Measurements from ENCODE around the gene SLC38A3.
"Not testable (repeated sequence)": the region's sequence is repeated elsewhere in the genome, so short reads cannot be mapped to it uniquely, and the experiment has no call there.

Gene SLC38A3

DNA sequence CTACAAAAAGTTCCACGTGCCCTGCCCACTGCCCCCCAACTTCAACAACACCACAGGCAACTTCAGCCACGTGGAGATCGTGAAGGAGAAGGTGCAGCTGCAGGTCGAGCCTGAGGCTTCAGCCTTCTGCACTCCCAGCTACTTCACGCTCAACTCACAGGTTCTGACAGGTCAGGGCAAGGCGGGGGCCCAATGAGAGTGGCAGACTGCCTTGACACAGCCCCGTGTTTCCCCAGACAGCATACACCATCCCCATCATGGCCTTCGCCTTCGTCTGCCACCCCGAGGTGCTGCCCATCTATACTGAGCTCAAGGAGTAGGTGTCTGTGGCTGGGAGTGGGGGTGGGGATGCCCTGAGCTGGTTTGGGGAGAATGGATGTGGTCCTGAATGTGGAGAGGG, 12.6 kb downstream of the SLC38A3 start:
- Mint-ChIP-seq H3K36me3 (ENCODE audit: low read depth) (no peaks in the 10 kb centered on the region), H3K27ac (no peak overlapping the region), H3K27me3 (ENCODE audit: low read depth) (no peaks in the 10 kb centered on the region), H3K4me3 (no peak overlapping the region), H3K4me1 (ENCODE audit: low read depth) (no peaks in the 10 kb centered on the region), H3K9me3 (no peaks in the 10 kb centered on the region)
- DNase-seq (ENCODE audit: low spot score), result no peak

DNA sequence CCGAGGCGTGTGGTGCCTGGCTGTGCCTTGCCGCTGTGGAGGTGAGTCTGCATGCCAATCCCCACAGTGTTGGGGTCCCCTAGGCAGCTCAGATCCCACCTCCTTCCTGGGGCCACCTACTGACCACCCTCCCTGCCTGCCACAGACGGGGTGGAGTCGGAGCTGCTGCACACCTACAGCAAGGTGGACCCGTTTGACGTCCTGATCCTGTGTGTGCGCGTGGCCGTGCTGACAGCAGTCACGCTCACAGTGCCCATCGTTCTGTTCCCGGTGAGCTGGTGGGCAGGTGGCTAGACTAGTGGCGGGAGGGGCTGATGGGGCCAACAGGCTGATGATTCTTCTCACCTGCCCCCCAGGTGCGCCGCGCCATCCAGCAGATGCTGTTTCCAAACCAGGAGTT, 13.4 kb downstream of the SLC38A3 start:
- Mint-ChIP-seq H3K4me3 (no peak overlapping the region), H3K36me3 (ENCODE audit: low read depth) (no peaks in the 10 kb centered on the region), H3K9me3 (no peaks in the 10 kb centered on the region), H3K27ac (no peak overlapping the region), H3K4me1 (ENCODE audit: low read depth) (no peaks in the 10 kb centered on the region), H3K27me3 (ENCODE audit: low read depth) (no peaks in the 10 kb centered on the region)
- no peak for DNase-seq (ENCODE audit: low spot score)

DNA sequence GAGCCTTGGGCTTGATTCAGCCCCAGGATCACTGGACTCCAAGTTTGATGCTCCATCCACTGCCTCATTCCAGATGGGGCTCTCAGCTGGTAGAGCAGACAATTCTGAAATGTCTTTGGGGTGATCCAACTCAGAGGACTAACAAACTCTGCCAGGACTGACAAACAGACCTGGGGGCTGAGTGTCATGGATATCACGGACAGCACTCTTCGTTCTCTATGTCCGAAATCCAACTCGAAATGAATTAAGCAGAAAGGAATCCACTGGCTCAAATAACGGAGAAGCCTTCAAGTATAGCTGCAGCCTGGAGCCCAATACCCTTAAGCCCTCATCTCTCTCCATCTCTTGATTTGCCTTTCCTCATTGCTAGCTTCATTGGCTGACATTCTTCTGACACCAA, 14.2 kb downstream of the SLC38A3 start:
- peaks cover 4% of the 10 kb centered on the region for H3K27me3 Mint-ChIP-seq (ENCODE audit: low read depth)
- DNase-seq (ENCODE audit: low spot score), result no peak
- H3K36me3 Mint-ChIP-seq (ENCODE audit: low read depth), result no peaks in the 10 kb centered on the region
- no peaks in the 10 kb centered on the region for H3K9me3 Mint-ChIP-seq
- no peak overlapping the region for H3K27ac Mint-ChIP-seq
- H3K4me3 Mint-ChIP-seq, result no peak overlapping the region
- no peaks in the 10 kb centered on the region for H3K4me1 Mint-ChIP-seq (ENCODE audit: low read depth)

DNA sequence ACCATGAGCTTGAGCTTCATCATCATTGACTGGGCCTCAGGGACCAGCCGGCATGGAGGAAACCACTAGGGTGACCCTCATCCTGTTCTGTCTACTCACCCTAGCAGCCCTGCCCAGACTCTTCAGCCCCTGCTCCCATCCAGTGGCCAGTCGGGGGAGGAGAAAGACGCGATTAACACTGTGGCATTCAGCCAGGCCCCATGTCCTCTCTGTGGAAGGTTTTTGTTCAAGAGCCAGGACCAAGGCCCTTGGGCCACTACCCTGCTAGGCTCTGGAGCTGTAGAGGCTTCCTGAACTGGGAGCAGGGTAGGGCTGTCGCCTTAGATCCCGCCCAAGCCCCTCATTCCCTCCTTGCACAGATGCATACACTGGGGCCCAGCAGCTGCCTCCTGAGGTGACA, 15.0 kb downstream of the SLC38A3 start:
- H3K4me1 Mint-ChIP-seq (ENCODE audit: low read depth), result no peaks in the 10 kb centered on the region
- DNase-seq (ENCODE audit: low spot score), result no peak
- no peak overlapping the region for H3K27ac Mint-ChIP-seq
- H3K9me3 Mint-ChIP-seq, result no peaks in the 10 kb centered on the region
- H3K27me3 Mint-ChIP-seq (ENCODE audit: low read depth), result peaks cover 8% of the 10 kb centered on the region
- no peaks in the 10 kb centered on the region for H3K36me3 Mint-ChIP-seq (ENCODE audit: low read depth)
- no peak overlapping the region for H3K4me3 Mint-ChIP-seq

DNA sequence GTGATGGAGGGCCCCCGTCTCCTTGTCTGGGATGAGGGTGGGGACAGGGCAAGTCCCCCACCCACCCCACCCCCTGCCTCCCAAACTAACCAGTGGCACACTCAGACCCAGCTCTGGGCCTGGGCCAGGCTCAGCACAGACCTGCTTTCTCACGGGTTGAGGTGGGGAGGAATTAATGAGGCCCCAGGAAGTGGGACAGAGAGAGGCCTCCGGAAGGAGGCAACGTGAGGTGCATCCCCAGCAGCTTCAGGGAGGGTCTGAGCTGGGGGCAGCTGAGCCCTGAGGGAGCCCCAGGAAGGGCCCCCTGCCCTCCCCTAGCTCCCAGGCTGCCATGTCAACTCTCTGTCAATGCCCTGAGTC, 16.0 kb downstream of the SLC38A3 start:
- Mint-ChIP-seq H3K27me3 (ENCODE audit: low read depth) (peaks cover 13% of the 10 kb centered on the region), H3K4me3 (no peak overlapping the region), H3K27ac (no peak overlapping the region), H3K36me3 (ENCODE audit: low read depth) (no peaks in the 10 kb centered on the region), H3K9me3 (no peaks in the 10 kb centered on the region), H3K4me1 (ENCODE audit: low read depth) (peaks cover 6% of the 10 kb centered on the region)
- DNase-seq (ENCODE audit: low spot score), result no peak

DNA sequence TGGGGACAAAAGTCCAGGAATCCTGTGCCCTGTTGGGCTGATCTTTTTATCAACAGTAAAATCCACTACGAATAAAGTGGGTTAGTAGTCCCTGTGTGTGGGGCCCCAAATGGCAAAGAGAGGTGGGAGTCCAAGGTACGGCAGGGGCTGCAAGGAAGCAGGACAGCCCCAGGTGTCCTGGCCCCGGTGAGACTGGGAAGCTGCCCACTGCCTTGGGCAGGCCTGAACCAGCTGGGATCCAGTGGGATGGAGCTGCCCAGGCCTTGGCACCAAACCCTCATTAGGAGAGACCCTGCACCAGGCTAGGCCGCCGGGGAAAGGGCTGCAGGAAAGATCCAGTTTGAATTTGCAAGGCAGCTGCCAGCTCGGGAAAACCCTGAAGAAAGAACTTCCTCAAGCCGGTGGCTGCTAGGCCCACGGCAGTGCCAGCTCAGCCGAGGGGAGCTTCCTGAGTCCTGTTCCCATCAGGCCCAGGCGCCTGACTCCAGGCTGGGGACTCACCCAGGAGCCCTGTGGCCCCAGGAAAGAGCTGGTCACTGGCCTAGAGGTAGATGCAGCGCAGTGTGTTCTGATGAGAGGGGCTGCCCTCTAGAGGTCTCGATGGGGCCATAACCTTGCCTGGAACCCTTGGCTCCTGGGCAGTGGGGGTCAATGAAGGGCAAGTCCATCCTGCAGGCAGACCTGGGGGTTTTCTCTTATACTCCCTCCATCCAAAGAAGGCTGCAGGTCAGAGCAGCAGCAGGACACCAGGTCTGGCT, 16.5 kb downstream of the SLC38A3 start:
- no peak overlapping the region for H3K4me3 Mint-ChIP-seq
- H3K27ac Mint-ChIP-seq, result no peak overlapping the region
- no peaks in the 10 kb centered on the region for H3K9me3 Mint-ChIP-seq
- no peak for DNase-seq (ENCODE audit: low spot score)
- H3K36me3 Mint-ChIP-seq (ENCODE audit: low read depth), result no peaks in the 10 kb centered on the region
- peaks cover 13% of the 10 kb centered on the region for H3K27me3 Mint-ChIP-seq (ENCODE audit: low read depth)
- H3K4me1 Mint-ChIP-seq (ENCODE audit: low read depth), result peaks cover 9% of the 10 kb centered on the region

DNA sequence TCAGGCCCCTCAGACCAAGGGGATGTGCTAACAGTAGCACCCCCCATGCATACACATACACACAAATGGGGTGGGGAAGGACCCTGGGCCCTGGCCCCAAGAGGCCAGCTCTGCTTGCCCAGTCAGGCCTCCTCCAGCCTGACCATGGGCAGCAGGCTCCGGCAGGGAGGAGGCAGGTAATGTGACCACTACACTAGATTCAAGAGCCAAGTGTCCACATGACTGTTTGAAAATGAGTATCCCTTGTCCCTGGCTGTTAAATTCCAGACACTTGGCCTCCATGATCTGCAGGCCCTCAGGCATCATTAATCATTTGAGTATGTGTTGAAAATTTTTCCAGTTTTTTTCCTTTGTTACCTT, 17.1 kb downstream of the SLC38A3 start:
- Mint-ChIP-seq H3K9me3 (no peaks in the 10 kb centered on the region), H3K4me1 (ENCODE audit: low read depth) (peaks cover 13% of the 10 kb centered on the region), H3K27ac (no peak overlapping the region), H3K27me3 (ENCODE audit: low read depth) (peaks cover 13% of the 10 kb centered on the region), H3K4me3 (no peak overlapping the region), H3K36me3 (ENCODE audit: low read depth) (no peaks in the 10 kb centered on the region)
- DNase-seq (ENCODE audit: low spot score), result no peak

DNA sequence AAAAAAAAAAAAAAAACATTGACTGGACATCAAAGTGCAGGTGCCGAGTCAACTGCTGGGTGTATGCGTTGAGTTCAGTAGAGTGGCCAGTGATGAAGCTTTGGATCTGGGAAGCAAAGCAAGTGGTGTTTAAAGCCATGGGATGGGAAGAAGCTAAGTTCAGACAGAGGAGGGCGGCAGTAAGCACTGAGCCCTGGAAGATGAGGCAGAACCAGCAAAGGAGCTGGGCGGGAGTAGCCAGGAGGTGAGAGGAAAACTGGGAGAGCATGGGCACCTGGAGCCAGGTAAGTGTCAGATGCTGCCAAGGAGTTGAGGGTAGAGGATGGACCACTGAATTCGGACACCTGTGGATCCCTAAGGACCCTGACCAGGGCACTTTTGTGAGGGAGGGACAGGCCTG, 19.6 kb downstream of the SLC38A3 start:
- Mint-ChIP-seq H3K9me3 (no peaks in the 10 kb centered on the region), H3K36me3 (ENCODE audit: low read depth) (no peaks in the 10 kb centered on the region), H3K4me3 (no peak overlapping the region), H3K27ac (no peak overlapping the region), H3K4me1 (ENCODE audit: low read depth) (peaks cover 26% of the 10 kb centered on the region), H3K27me3 (ENCODE audit: low read depth) (peaks cover 13% of the 10 kb centered on the region)
- no peak for DNase-seq (ENCODE audit: low spot score)

DNA sequence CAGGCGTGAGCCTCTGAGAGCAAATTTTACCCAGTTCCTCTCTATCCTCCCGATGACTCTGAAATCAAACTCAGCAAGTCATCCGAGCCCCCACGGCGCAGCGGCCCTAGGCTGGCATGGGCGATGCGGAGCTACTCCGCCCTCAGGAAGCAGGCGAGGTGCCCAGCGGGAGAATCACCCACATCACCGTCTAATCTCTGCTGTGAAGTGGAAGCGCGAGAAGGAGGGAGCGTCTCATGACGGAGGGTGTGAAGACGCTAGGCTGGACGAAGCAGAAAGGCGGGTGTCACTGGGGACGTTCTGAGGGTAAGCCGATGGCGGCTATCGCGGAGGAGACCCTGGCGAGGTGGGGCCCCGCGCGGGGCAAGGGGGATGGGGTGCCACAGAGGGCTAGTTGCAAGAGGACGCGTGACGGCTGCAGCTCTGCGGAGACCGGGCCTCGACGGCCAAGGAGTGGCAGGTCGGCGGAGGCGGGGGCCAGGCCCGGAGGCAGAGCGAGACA, 21.9 kb downstream of the SLC38A3 start:
- Mint-ChIP-seq H3K4me3 (peak overlapping the region; percentile 96), H3K36me3 (ENCODE audit: low read depth) (no peaks in the 10 kb centered on the region), H3K27me3 (ENCODE audit: low read depth) (peaks cover 13% of the 10 kb centered on the region), H3K4me1 (ENCODE audit: low read depth) (peaks cover 26% of the 10 kb centered on the region), H3K9me3 (no peaks in the 10 kb centered on the region), H3K27ac (peak overlapping the region; percentile 93)
- peak; percentile 38 for DNase-seq (ENCODE audit: low spot score)

DNA sequence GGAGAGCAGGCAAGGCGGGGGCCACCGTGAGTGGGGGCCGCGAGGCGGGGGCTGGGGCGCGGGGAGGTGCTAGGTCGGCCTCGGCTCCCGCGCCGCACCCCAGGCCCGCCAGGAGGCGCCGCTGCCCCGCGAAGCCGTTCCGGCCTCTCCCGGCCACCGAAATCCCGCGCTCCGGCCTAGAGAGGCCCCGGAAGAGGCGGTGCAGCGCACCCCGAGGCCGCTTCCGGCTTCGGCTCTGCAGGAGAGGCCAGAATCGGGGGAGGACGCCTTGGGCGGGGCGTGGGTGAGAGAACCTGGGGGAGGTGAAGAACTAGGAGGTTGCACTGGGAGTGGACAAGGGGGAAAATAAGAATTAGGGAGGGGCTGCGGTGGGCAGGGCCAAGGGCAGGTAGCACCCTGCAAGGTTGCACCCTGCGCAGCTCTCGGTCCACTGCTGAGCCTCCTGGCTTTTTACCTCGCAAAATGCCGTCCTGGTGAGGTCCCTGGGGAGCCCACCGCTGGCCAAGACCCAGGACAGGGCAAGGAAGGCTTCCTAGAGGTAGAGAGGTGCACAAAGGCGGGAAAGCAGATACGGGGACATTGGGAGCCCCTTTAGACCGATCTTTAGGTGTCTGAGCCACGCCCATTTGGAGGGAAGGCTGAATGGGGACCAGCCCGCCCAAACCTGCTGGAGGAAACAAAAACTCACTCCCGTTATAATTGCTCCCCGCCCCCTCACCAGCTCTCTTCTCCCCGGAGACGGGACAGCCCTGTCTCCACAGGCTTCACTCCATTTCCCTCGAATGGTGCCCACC, 22.5 kb downstream of the SLC38A3 start:
- Mint-ChIP-seq H3K36me3 (ENCODE audit: low read depth) (no peaks in the 10 kb centered on the region), H3K27me3 (ENCODE audit: low read depth) (peaks cover 13% of the 10 kb centered on the region), H3K27ac (peak overlapping the region; percentile 93), H3K4me1 (ENCODE audit: low read depth) (peaks cover 26% of the 10 kb centered on the region), H3K4me3 (peak overlapping the region; percentile 96), H3K9me3 (no peaks in the 10 kb centered on the region)
- peak; percentile 93 for DNase-seq (ENCODE audit: low spot score)

DNA sequence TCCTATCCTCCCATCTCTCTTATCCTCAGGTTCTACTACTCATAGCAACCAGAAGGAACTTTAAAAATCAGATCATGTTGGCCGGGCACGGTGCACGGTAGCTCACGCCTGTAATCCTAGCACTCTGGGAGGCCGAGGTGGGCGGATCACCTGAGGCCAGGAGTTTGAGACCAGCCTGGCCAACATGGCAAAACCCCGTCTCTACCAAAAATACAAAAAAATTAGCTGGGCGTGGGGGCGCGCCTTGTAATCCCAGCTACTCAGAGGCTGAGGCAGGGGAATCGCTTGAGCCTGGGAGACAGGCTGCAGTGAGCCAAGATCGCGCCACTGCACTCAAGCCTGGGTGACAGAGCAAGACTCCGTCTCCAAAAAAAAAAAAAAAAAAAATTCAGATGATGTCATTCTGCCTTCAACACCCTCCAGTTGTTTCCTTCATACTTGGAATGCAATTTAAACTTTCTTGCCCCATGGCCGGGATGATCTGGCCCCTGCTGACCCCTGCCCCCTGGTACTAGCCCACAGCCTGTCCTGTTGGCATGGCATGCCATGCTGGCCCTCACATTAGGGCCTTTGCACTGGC, 23.2 kb downstream of the SLC38A3 start:
- Mint-ChIP-seq H3K4me3 (peak overlapping the region; percentile 92), H3K27ac (peak overlapping the region; percentile 93), H3K4me1 (ENCODE audit: low read depth) (peaks cover 26% of the 10 kb centered on the region), H3K27me3 (ENCODE audit: low read depth) (peaks cover 13% of the 10 kb centered on the region)
- not testable (repeated sequence) for H3K9me3 Mint-ChIP-seq; DNase-seq (ENCODE audit: low spot score); H3K36me3 Mint-ChIP-seq (ENCODE audit: low read depth)

DNA sequence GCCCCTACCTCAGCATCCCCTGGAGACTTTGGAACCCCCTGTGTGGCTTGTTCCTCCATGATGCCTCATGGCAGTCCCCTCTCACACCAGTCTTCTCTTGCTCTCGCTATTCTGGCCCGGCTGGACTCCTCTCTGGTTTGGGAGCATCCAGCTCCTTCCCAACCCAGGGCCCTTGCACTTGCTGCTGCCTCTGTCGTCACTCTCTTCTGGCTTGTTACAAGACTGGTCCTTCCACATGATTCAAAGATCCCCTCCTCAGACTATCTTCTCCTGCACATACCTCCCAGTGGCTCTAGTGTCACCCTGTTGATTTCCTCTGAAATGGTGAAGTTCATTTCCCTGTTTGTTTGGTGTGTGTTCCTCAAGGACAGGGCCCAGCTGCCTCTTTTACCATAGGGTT, 24.4 kb downstream of the SLC38A3 start:
- H3K4me3 Mint-ChIP-seq, result peak overlapping the region; percentile 46
- DNase-seq (ENCODE audit: low spot score), result no peak
- H3K4me1 Mint-ChIP-seq (ENCODE audit: low read depth), result peaks cover 30% of the 10 kb centered on the region
- H3K27ac Mint-ChIP-seq, result peak overlapping the region; percentile 73
- H3K9me3 Mint-ChIP-seq, result no peaks in the 10 kb centered on the region
- H3K27me3 Mint-ChIP-seq (ENCODE audit: low read depth), result peaks cover 9% of the 10 kb centered on the region
- peaks cover 3% of the 10 kb centered on the region for H3K36me3 Mint-ChIP-seq (ENCODE audit: low read depth)

DNA sequence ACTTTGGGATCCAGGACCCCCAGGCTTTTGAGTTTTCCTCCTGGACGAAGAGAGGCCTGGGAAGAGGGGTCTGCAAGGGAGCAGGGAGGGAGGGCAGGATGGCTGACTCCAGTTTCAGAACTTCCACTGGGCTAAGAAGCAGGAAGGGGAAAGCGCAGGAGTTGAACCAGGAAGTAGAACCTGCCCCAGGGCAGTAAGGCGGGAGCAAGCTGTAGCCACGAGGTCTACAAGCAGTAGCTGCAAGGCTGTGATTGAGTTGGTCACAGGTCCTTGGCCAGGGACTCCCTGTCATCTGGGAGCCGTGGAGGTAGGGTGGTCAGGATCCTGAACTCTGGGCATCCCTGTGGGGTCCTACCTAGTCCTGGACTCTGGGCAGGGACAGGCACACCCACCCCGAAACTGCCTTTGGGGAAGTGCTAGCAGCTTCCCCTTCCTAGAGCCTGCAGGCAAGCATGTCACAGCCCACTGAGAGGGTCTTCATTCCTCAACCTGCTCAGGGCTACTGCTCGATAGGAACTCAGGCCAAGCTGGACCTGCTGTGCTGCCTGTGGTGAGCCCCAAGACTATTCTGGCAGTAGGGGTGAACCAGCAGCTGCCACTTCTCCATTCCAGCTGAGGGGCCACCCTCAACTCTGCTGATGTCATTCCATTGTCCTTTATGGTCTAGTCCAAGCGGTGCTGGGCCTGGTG, 25.2 kb downstream of the SLC38A3 start:
- peaks cover 3% of the 10 kb centered on the region for H3K36me3 Mint-ChIP-seq (ENCODE audit: low read depth)
- H3K4me3 Mint-ChIP-seq, result no peak overlapping the region
- peaks cover 28% of the 10 kb centered on the region for H3K4me1 Mint-ChIP-seq (ENCODE audit: low read depth)
- H3K27ac Mint-ChIP-seq, result no peak overlapping the region
- DNase-seq (ENCODE audit: low spot score), result no peak
- H3K9me3 Mint-ChIP-seq, result no peaks in the 10 kb centered on the region
- peaks cover 4% of the 10 kb centered on the region for H3K27me3 Mint-ChIP-seq (ENCODE audit: low read depth)

DNA sequence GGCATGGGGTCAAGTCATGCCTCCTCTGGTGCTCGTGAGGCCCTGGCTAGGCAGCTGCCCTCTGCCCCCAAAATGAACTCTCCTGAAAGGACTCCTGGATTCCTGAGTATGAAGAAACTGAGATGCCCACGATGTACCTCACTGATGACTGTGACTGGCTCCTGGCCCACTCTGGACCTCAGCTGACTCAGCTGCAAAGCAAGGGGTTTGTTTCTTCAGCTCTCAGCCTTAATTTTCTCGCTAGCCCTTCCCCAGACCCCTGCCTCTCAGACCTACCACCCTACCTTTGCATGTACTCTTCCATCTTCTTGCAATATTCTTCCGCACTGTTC, 25.7 kb downstream of the SLC38A3 start:
- no peaks in the 10 kb centered on the region for H3K9me3 Mint-ChIP-seq
- no peak for DNase-seq (ENCODE audit: low spot score)
- H3K27me3 Mint-ChIP-seq (ENCODE audit: low read depth), result peaks cover 2% of the 10 kb centered on the region
- no peak overlapping the region for H3K4me3 Mint-ChIP-seq
- H3K36me3 Mint-ChIP-seq (ENCODE audit: low read depth), result peaks cover 3% of the 10 kb centered on the region
- H3K4me1 Mint-ChIP-seq (ENCODE audit: low read depth), result peaks cover 30% of the 10 kb centered on the region
- H3K27ac Mint-ChIP-seq, result no peak overlapping the region

Measured in T-helper 2 cell treated with Interferon-gamma antibody and Interleukin-4, amounts not matched to agents 5 μg/mL and 100 μg/mL, for 36 hours (primary cell).